HG03354 (cell line): ENCODE results near the gene FANCD2.
"Not testable (repeated sequence)": the region's sequence is repeated elsewhere in the genome, so short reads cannot be mapped to it uniquely, and the experiment has no call there.

Experiments
- ATAC-seq: cut with Tn5 transposase; IDR thresholded peaks from one replicate; pipeline ENCODE4 v1.9.1; 2021; ENCODE audit warnings: mild to moderate bottlenecking; ENCODE audit not compliant: unreplicated experiment, poor library complexity, severe bottlenecking

FANCD2 gene

GRCh38 chr3:10026084-10026890, at the start of gene FANCD2:
TSS of gene FANCD2 (plus strand) at chr3:10026437. CDS start at chr3:10028658, 2,221 bp downstream.
- peak; percentile 95 for ATAC-seq

GRCh38 chr3:9976721-9977709, 49.2 kb upstream of the FANCD2 start:
- ATAC-seq, result no peak

GRCh38 chr3:9978710-9979305, 47.4 kb upstream of the FANCD2 start:
- ATAC-seq, result no peak

- no peak for ATAC-seq
Observed at GRCh38 chr3:9980251-9980650, 46.0 kb upstream of the FANCD2 start.

- ATAC-seq, result peak; percentile 35
Observed at GRCh38 chr3:9986230-9986725, 40.0 kb upstream of the FANCD2 start.

GRCh38 chr3:9994086-9994844, 32.0 kb upstream of the FANCD2 start:
- ATAC-seq, result no peak

- ATAC-seq, result no peak
Observed at GRCh38 chr3:10000686-10001085, 25.6 kb upstream of the FANCD2 start.

GRCh38 chr3:10002951-10003350, 23.3 kb upstream of the FANCD2 start:
- ATAC-seq, result no peak

- no peak for ATAC-seq
Observed at GRCh38 chr3:10004506-10004905, 21.7 kb upstream of the FANCD2 start.

GRCh38 chr3:10004960-10005564, 21.2 kb upstream of the FANCD2 start:
- ATAC-seq, result no peak

- ATAC-seq, result no peak
Observed at GRCh38 chr3:10006048-10006761, 20.0 kb upstream of the FANCD2 start.

- ATAC-seq, result no peak
Observed at GRCh38 chr3:10006762-10007090, 19.5 kb upstream of the FANCD2 start.

GRCh38 chr3:10007126-10007782, 19.0 kb upstream of the FANCD2 start:
- no peak for ATAC-seq

- ATAC-seq, result not testable (repeated sequence)
Observed at GRCh38 chr3:10008216-10008587, 18.0 kb upstream of the FANCD2 start.

- peak; percentile 72 for ATAC-seq
Observed at GRCh38 chr3:10008588-10009344, 17.5 kb upstream of the FANCD2 start.

- no peak for ATAC-seq
Observed at GRCh38 chr3:10010421-10010877, 15.8 kb upstream of the FANCD2 start.

GRCh38 chr3:10010878-10011465, 15.3 kb upstream of the FANCD2 start:
- peak; percentile 86 for ATAC-seq
